HL-60 (cell line): ENCODE measurements around the gene CD8B2.
A peak's percentile ranks its signal among the peaks of the same experiment; 100 is the strongest.
"Not testable (repeated sequence)": the region's sequence is repeated elsewhere in the genome, so short reads cannot be mapped to it uniquely, and the experiment has no call there.

Source experiments
- DNase-seq, 2 experiments: peaks; one replicate each; pipeline ENCODE4 v3.0.0-alpha.2; 2010 to 2020; ENCODE audit warnings: low read depth in 1 of 2, low spot score in 1 of 2
- H3K27ac ChIP-seq: fragments of 250-450 bp; sonication (Bioruptor Pico); replicated peaks from 2 replicates; pipeline ENCODE4 v1.5.1; 2020; ENCODE audit warnings: mild to moderate bottlenecking, moderate library complexity
- H3K27me3 ChIP-seq: fragments of 250-450 bp; sonication (Bioruptor Pico); 2 replicates; pipeline ENCODE4 v1.5.1; 2021; ENCODE audit warnings: mild to moderate bottlenecking, moderate library complexity; ENCODE audit not compliant: insufficient read depth, poor library complexity, severe bottlenecking
- H3K4me3 ChIP-seq: replicated peaks from 2 replicates; pipeline ENCODE4 v1.5.1; 2011; ENCODE audit warnings: mild to moderate bottlenecking, control low read depth, low read length; ENCODE audit not compliant: insufficient read depth
- CTCF ChIP-seq: IDR thresholded peaks from one replicate; pipeline ENCODE4 v1.5.1; 2011; ENCODE audit warnings: low read length, control low read depth, inconsistent platforms; ENCODE audit not compliant: insufficient read depth
- GABPA ChIP-seq: IDR thresholded peaks from 2 replicates; pipeline ENCODE4 v1.6.1; 2012; ENCODE audit warnings: low read depth
- POLR2AphosphoS5 ChIP-seq: IDR thresholded peaks from 2 replicates; pipeline ENCODE4 v1.6.1; 2012; ENCODE audit warnings: low read depth
- REST ChIP-seq: IDR thresholded peaks from 2 replicates; pipeline ENCODE4 v1.6.1; 2012; ENCODE audit warnings: low read depth; ENCODE audit not compliant: insufficient replicate concordance
- SPI1 ChIP-seq: IDR thresholded peaks from 2 replicates; pipeline ENCODE4 v1.6.1; 2012; ENCODE audit warnings: low read depth, mild to moderate bottlenecking, borderline replicate concordance

The CD8B2 gene

GRCh38 chr2:106504787-106505186, 17.6 kb downstream of the CD8B2 start:
- DNase-seq, H3K27ac ChIP-seq: not testable (repeated sequence)

GRCh38 chr2:106506002-106506687, 19.0 kb downstream of the CD8B2 start:
- not testable (repeated sequence) for H3K27ac ChIP-seq, H3K27me3 ChIP-seq

More at GRCh38 chr2:106504787-106505186, 17.6 kb downstream of the CD8B2 start:
- not testable (repeated sequence) for H3K27me3 ChIP-seq, H3K4me3 ChIP-seq

GRCh38 chr2:106508660-106509373, 21.7 kb downstream of the CD8B2 start:
- H3K4me3 ChIP-seq, DNase-seq, H3K27ac ChIP-seq, H3K27me3 ChIP-seq: not testable (repeated sequence)

More at GRCh38 chr2:106506002-106506687, 19.0 kb downstream of the CD8B2 start:
- not testable (repeated sequence) for DNase-seq, H3K4me3 ChIP-seq

GRCh38 chr2:106509374-106509770, 22.2 kb downstream of the CD8B2 start:
- not testable (repeated sequence) for H3K27ac ChIP-seq, H3K4me3 ChIP-seq, DNase-seq, H3K27me3 ChIP-seq

- not testable (repeated sequence) for H3K27me3 ChIP-seq, H3K4me3 ChIP-seq, H3K27ac ChIP-seq, DNase-seq
These were observed 23.6 kb downstream of the CD8B2 start for GRCh38 chr2:106510791-106511190.

- H3K27ac ChIP-seq, H3K4me3 ChIP-seq, H3K27me3 ChIP-seq: not testable (repeated sequence)
- peak; percentile 15 to 36 for DNase-seq
These were observed 24.3 kb downstream of the CD8B2 start for GRCh38 chr2:106511476-106511901.

GRCh38 chr2:106511934-106512333, 24.8 kb downstream of the CD8B2 start:
- not testable (repeated sequence) for H3K4me3 ChIP-seq, H3K27ac ChIP-seq, DNase-seq, H3K27me3 ChIP-seq

- not testable (repeated sequence) for H3K27ac ChIP-seq, H3K27me3 ChIP-seq, H3K4me3 ChIP-seq, DNase-seq
These were observed 26.2 kb downstream of the CD8B2 start for GRCh38 chr2:106513391-106513790.

- DNase-seq: not testable (repeated sequence)
These were observed 27.7 kb downstream of the CD8B2 start for GRCh38 chr2:106514827-106515226.

GRCh38 chr2:106516436-106516835, 29.3 kb downstream of the CD8B2 start:
- H3K27ac ChIP-seq: no peak overlapping the region
- TF ChIP-seq REST (no peak), GABPA (no peak), SPI1 (no peak), CTCF (no peak), POLR2AphosphoS5 (no peak)
- no peak overlapping the region for H3K4me3 ChIP-seq
- H3K27me3 ChIP-seq: no peaks in the 10 kb centered on the region
- DNase-seq: no peak

More at GRCh38 chr2:106514827-106515226, 27.7 kb downstream of the CD8B2 start:
- not testable (repeated sequence) for H3K27ac ChIP-seq, H3K4me3 ChIP-seq, H3K27me3 ChIP-seq
